AML-193 (cell line): ENCODE data around the gene KCNA1.

Experiments
- DNase-seq, 2 experiments: peaks; one replicate each; lab custom pipeline; 2025; lab: John Stamatoyannopoulos, UW

Gene KCNA1

DNA sequence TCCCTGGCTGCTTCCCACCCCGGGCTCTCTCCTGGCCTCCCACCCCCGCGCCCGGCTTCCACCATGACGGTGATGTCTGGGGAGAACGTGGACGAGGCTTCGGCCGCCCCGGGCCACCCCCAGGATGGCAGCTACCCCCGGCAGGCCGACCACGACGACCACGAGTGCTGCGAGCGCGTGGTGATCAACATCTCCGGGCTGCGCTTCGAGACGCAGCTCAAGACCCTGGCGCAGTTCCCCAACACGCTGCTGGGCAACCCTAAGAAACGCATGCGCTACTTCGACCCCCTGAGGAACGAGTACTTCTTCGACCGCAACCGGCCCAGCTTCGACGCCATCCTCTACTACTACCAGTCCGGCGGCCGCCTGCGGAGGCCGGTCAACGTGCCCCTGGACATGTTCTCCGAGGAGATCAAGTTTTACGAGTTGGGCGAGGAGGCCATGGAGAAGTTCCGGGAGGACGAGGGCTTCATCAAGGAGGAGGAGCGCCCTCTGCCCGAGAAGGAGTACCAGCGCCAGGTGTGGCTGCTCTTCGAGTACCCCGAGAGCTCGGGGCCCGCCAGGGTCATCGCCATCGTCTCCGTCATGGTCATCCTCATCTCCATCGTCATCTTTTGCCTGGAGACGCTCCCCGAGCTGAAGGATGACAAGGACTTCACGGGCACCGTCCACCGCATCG, 1.8 kb downstream of the KCNA1 start:
- no peak for DNase-seq

DNA sequence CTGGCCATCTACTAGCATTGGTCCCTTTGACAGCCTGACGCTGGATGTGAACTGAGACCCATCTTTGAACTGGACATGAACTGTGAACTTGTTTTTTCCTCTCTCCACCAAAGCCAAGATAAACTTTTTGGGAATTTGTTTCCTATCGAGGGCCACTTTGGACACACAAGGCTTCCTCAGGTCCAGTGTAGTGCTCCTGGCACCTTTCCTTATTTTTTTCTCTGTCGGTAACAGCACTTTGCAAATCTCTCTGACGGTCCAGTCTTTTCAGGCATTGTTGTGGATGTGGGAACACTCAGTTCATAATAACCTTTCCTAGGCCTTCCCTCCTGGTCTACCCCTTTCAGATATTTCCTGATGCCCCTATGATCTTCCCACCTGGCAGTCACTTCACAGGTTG, 5.0 kb downstream of the KCNA1 start:
- DNase-seq: no peak

DNA sequence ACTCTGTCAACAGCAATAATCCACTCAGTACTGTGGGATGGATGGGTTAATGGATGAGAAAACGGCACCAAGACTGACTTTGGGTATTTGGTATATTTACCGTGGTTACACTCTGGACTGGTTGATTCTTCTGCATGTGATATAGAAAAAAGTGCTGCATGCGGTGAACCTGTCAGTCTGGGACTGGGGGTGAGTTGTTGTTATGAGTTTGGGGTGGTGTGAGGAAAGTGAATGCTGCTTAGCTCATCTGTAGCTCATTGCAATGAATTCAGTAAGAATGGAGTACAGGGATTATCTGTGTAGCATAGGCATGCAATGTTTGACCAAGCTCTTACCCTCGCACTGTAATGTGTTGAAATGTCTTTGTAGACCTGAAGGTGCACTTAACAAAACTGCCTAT, 6.0 kb downstream of the KCNA1 start:
- no peak for DNase-seq

DNA sequence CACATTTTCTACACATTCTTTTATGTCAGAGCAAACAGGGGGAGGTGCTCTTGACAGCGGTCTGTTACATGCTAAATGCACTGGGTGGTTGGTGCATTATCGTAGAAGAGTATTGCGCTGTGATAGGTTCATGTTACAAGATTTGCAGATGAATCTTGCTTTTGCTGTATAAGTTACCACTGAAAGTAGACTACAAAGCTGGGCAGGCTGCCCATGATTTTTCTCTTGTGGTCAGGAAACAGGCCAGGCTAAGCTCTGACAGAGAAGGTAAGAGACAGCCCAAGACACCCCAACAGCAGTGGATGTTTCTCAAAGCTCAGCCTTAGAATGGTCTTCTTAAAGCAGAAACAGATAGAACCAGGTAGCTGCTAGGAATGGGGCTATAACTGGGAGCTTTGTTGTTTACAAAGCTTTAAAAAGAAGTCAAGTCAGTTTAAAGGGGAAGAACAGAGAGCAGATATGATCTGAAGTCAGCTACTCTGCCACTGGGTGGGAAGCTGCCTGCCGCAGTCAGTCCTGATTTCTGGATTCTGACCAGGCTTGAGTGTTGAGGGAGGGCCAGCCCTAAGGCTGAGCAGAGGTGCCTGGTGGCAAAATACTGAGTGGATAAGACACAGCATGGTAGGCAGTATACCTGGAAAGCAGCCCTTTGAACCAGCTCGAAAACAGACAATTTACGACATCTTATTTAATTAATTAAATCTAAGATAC, 9.4 kb downstream of the KCNA1 start:
- no peak for DNase-seq

DNA sequence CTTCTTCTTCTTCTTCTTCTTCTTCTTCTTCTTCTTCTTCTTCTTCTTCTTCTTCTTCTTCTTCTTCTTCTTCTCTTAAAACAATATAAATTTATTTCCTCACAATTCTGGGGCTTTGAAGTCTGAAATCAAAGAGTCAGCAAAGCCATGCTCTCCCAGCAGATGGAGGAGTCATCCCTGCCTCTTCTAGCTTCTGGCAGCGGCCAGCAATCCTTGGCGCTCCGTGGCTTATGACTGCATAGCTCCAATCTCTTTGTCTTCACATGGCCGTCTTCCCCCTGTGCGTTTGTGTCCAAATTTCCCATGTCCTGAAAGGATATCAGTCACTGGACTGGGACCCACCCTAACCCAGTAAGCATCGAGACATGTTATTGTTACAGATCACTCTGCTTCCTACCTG, 22.9 kb downstream of the KCNA1 start:
- no peak for DNase-seq

DNA sequence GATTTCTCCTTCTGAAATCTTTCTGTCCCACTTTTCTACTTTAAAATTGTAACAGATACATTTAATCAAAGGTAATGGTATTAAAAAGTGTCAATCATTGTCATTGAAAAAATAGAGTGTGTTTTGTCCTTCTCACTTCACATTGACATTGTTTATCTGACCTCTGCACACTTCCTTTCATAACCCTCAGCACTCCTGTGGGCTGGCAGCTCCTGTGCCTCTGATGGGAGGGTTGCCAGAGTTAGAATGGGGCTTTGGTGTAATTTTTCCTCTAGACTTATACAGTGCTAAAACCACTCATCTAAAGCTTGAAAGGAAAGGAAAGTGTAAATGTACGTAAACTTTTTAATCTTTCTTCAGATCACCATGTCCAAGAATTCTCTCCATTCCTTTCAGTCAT, 23.7 kb downstream of the KCNA1 start:
- no peak for DNase-seq

DNA sequence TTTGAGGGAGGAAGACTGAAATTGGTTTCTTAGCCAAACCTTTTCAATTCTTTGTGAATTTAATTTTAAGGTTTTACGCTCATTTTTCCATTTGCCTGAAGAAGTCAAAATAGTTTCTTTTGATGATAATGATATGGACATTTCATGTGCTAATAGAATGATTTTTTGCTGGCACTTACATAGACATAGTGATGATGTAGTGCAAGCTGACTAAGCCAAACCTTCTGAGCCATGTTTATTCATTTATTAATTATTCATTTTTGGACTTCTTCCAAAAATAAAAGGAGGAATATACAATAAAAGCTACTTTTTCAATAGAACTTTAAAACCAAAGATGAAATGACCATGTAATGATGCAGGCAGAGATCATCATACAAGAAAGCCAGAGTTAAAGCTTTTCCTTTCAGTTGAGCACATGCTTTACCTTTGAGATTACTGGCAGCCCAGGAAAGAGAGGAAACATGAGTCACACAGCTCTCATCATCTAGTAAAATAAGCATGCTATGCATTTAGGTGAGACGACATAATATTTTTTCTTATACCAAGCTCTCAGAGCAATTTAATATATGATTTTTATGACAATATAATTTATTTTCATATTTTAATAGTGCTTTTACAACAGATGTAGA, 24.8 kb downstream of the KCNA1 start:
- no peak for DNase-seq

DNA sequence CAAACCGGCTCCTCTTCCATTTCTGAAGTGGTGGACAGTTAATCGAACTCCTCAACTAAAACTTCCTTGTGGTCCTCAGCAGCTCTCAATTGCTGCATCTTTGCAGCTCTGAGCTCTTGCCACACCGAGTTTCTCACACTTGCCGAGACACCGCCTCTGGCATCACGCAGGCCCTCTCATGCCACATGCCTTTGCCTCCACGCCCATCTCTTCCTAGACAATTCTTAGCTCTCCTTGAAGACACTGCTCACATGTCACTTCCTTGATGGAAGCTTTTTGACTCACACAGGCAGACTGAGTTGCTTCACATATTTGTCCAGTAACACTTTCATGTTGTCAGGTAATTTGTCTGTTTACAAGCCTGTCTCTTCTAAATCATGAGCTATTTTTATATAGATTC, 29.2 kb downstream of the KCNA1 start:
- no peak for DNase-seq

DNA sequence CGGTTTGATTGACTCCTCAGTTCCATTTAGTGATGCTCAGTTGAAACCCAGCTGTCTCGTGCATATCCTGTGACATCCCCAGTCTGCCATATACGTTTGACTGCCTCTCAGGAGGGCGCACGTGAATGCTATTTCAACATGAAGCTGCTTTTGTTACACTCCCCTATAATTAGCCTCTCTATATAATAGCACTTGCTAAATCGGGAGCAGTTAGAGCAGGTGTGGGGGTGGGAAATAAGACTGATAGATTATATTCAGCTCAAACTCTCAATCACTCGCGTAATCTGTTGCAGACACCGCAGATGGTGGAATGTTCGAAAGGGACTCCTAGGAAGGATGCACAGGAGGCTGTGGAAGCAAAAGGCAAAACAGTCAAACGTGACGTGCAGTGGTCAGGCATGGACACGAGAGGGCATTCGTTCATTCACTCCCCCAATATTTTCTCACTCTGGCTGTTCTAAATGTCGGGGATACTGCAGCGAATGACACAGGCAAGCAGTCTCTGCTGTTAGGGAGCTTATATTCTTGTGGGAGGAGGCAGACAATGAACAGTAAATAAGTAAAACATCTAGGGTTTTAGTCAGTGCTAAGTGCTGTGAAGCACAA, 29.8 kb downstream of the KCNA1 start:
- no peak for DNase-seq

DNA sequence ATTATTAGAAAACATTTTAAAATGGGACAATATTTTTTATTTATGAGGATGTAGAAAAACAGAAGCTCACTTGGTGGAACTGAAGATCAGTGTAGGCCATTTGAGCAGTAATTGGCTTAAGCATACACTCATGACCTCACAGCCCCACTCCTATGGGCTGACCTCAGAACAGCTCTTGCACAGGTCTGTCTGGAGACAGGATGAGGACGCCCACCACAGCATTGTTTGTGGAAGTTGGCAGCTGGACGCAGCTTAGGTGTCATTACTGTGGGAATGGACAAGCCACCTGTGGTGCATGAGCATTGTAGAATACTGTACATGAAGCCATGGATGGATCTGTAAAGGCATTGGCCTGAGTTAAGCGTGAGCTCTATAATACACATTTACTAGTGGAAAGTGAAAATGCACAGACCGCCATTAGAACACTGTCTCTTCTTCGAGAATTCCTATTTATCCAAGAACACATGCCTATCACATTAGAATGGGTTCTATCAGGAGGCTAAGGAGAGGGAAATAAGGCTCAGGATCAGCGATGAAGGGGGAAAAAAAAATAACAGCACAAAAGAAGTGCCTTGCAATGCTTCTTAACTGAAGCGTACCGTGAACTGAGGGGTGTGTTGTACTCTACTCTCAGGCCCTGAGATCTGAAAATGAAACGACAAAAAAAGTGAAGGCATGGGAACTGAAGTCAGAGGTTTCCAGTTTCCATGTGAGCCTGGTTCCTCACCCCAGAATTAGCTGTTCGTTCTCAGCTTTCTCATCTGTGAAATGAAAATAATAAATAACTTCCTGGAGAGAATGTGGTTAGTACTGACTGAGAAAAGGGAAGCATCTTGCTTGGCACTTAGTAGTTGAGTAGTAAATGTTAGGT, 33.6 kb downstream of the KCNA1 start:
- no peak for DNase-seq

DNA sequence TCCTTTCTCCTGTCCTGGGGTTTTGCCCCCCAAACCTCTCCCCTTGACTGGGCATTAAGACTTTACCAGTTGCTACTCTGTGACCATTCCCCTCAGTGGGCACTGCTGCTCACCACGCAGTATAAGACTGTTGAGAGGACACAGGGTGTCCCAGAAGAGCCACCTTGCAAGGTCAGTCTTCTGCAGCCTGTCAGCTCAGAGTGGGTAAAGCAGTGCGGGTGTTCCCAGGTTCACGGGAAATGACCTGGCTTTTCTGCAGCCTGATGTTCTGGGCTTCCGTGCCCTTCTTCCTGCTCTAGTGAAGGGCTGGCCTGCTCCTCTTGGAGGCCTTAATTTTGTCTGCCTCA, 34.2 kb downstream of the KCNA1 start:
- DNase-seq: no peak

DNA sequence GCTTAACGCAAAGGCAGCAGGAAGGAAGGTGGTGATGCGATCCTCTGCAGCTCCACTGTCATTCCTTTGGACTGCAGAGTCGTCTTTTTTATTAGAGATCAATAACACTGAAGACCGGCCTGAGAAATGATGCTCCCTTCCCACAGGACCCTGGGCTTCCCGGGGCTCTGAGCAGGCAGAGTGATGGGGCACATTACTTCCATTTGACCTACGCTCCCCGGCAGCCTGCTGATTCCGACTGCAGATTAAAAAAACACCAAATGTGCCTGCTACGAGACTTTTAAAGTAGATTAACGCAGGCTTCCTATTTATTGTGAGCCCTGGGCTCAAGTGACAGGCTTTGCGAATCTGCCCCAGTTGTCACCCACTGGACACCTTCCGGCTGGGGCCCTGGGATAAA, 37.5 kb downstream of the KCNA1 start:
- DNase-seq: no peak

DNA sequence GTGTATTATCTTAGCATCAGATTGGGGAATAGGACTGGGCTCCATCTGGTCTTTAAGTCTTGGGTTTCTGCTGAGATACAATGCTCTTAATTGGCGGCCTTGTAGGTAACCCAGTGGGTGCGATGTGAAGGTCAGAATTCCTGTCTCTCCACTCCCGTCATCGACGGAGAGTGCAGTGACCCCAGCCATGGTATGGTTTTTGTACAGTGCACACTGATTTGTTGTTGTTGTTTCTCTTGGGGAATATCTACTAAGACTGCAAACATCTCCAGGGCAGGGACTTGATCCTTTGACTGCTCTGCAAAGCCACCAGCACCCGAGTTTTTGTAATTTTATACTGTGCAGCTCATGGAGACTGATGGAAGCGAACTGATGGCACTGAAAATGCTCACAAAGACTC, 41.4 kb downstream of the KCNA1 start:
- DNase-seq: no peak

DNA sequence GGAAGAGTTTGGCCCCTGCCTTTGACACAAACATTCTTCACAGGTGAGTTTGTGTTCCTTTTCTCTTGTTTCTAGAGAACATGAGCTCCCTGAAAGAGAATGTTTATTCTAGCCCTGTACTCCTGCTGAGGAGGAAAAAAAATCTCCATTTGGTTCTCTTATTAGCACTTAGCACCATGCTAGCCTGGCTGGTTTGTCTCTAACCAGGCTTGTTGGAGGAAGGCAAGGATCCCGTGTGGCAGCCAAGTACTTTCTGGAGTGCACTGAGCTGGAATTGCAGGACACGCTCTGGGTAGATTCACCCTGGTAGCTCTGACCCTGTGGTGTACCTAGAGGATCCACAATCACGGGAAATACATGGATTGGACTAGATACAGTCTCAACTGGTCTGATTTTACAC, 41.9 kb downstream of the KCNA1 start:
- no peak for DNase-seq

DNA sequence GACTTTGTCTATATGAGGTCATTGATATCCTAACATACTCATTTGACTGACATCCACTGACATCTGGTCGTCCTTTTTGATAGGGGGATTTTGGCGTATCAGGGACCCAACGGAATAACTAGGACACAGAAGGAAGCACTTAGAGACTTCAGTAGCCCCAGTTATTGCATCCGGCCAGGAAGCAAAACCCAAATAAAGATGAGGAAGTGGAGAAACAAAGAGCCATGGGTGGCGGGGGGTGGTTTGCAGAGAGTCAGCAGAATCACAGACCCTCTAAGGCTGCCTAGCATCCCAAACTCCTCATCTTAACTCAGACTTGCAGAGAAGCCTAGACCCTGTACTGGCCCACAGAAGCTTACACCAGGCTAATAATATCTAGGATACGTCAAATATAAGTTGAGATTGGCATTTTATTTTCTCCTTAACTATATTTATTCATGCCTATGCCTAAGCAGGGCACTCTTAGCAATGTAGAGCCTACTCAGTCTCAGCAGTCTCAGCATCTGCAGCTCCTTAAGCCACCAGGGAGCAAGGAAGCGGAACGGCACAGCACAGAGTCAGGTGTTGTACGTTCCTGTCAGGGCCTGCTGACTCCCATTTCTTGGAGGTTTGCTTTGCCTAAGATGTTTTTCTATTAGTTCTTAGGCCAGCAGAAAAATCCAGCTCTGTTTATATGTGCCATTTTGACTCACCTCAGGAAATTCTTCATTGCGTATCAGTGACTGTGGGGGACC, 45.1 kb downstream of the KCNA1 start:
- DNase-seq: no peak

DNA sequence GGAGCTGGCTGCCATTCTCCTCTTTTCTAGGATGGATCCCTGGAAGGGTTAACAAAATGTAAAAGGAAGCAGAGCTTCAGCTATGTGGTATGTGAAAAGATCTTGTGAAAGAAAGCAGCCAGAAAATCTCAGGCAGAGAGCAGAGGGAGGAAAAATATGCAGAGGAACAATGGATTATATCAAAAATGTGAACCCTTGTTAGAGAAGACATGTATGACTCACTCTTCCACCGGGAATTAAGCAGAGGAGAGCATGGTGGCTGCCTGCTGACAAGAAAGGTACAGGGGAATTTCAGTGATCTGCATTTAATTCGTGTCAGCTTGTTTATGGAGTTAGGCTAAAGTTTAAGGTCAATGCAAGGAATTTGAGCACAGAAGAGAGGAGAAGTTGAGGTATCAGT, 46.3 kb downstream of the KCNA1 start:
- DNase-seq: no peak

DNA sequence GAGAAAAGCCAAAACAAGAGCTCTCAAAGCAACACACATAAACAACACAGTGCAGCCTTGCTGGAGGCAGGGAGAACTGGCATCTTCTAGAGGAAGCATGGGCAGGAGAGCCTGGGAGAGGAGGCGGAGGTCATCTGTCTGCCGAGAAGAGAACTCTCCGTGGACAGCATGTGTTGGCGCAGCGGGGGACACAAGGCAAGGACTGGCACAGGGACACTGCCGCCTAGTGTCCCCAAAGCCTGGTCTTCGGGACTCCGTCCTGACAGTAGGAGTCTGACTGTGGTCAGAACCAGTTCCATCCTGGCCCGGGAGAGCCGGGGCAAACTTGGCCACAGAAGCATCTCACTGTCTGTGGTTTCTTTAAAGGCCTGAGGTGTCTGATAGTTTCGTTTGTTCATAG, 47.3 kb downstream of the KCNA1 start:
- no peak for DNase-seq

DNA sequence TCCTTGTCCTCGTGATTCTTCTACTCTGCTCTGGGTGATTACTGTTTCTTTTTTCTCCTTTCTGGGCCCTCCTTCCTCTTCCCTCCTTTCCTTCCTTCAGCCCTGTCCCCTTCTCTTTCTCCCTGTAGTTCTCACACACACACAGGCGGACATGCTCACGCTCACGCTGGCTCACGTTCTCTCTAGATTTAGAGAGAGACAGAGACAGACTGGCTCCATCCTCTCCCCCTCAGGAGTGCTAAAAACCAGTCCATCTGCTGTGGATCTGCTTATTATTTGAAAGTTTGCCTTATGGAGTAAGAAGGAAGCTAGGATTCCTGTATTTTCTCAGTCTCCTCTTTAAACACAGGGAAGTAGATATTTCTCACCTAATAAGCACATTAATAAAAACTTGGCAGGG, 48.1 kb downstream of the KCNA1 start:
- no peak for DNase-seq

DNA sequence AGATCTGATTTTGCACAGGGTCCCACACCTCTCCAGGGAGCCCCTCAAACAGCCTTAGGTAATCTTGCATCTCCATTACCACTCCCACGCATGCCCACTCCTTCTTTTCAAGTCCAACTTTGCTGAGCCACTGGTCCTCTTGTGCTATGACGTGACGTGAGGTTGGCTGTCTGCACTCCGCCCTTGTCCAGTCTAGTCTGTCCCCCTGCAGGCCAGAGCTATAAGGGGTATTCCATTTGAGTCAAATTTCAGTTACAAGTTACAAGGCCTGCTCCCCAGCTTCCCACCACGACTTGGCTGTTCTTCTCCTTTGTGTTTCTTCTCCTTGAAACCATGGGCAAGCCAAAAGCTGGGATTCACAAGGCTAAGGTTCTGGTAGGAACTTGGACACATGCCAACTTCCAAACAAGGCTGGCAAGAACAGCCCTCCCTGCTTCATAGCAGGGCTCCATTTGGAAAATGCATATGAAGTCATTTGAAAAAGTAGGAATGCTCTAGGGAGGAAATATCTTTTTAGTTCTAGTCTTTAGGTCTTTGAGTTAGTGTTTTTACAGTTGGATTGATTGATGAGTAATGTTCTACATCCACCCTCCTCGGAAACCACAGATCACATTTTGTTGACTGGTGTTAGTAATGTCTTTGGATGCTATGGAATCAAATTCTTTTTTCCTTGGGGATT, 49.1 kb downstream of the KCNA1 start:
- DNase-seq: no peak

DNA sequence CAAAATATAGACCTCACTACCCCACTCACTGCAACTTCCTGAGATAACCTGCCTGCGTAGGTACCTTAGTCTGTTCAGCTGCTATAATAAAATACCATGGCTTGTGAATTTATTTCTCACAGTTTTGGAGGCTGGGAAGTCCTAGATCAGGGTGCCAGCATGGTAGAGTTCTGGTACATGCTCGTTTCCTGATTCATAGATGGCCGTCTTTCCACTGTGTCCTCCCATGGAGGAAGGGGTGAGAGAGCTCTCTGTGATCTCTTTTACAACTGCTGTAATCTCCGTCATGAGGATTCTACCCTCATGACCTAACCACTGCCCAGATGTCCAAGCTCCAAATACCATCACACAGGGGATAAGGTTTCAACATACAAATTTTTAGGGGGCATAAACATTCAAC, 49.7 kb downstream of the KCNA1 start:
- no peak for DNase-seq

DNA sequence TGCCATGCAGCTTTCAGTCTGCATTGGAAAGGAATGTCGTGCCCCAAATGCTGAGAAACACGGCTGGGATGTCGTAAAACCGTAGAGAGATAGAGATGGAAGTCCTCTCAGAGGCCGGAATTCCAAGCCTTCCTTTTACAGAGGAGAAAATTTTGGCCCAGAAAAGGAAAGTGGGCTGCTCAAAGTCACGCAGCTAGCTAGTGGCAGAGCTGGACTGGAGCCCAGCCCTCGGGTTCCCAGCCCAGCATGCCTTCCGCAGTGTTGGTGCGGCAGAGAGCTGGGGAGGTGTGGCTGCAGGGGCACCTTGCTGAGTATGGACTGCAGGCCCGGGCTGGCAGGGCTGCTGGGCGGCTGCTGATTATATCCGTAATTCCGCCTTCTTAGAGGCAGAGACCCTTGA, 50.3 kb downstream of the KCNA1 start:
- no peak for DNase-seq
